Panc1 (cell line): Measurements from ENCODE around the gene PDCD11. TPM values are rescaled to one million over a fixed set of nuclear protein-coding genes. Genes with fewer than 3 reads are reported as not detected.

Experiments
- ATAC-seq: fragments of 200-7000 bp; cut with Tn5 transposase; 2 replicates; pipeline ENCODE4 v1.9.1; 2020; ENCODE audit warnings: mild to moderate bottlenecking, moderate library complexity
- BruUV-seq: library from RNA; stranded (reverse); fragments of 400-500 nt; replicated peaks from 2 replicates; lab custom pipeline; 2021; lab: Mats Ljungman, UMichigan
- CTCF ChIA-PET: fragments of 300-600 bp; sonication (Branson Sonifier 250); formaldehyde crosslinking; loops from one replicate; lab custom pipeline; 2022; ENCODE audit warnings: antibody characterized with exemption; lab: Charles Lee
- POLR2A ChIA-PET: fragments of 300-600 bp; sonication (Branson Sonifier 250); formaldehyde crosslinking; loops from one replicate; lab custom pipeline; 2022; ENCODE audit warnings: antibody characterized with exemption; lab: Charles Lee
- DNase-seq: peaks from one replicate; pipeline ENCODE4 v3.0.0-alpha.2; 2010; ENCODE audit warnings: low read depth, low spot score
- H3K27ac ChIP-seq: 2 replicates; pipeline ENCODE4 v1.5.1; 2011; ENCODE audit warnings: mild to moderate bottlenecking, low read length, inconsistent platforms
- H3K27me3 ChIP-seq: fragments of 200-500 bp; sonication (Bioruptor generic); 2 replicates; pipeline ENCODE4 v1.6.0; 2014; ENCODE audit warnings: low read length, inconsistent platforms; ENCODE audit not compliant: control insufficient read depth, insufficient read depth
- H3K36me3 ChIP-seq: fragments of 200-500 bp; sonication (Bioruptor generic); 2 replicates; pipeline ENCODE4 v1.5.1; 2014; ENCODE audit warnings: inconsistent platforms, mild to moderate bottlenecking, low read length, moderate library complexity; ENCODE audit not compliant: control insufficient read depth, insufficient read depth
- H3K4me1 ChIP-seq: 2 replicates; pipeline ENCODE4 v1.5.1; 2011; ENCODE audit warnings: inconsistent platforms, mild to moderate bottlenecking, low read length, moderate library complexity; ENCODE audit not compliant: control insufficient read depth, insufficient read depth
- H3K4me3 ChIP-seq, 2 experiments: 2 replicates each; pipeline ENCODE4 v1.5.1; 2011 to 2012; ENCODE audit warnings: low read depth in 2 of 2, low read length in 2 of 2, mild to moderate bottlenecking in 2 of 2, inconsistent platforms in 1 of 2, moderate library complexity in 1 of 2
- H3K9me3 ChIP-seq: fragments of 200-500 bp; sonication (Bioruptor generic); 2 replicates; pipeline ENCODE4 v1.5.1; 2014; ENCODE audit warnings: low read depth, mild to moderate bottlenecking, inconsistent platforms, low read length, moderate library complexity; ENCODE audit not compliant: control insufficient read depth, insufficient read depth
- CTCF ChIP-seq: fragments of 450-650 bp; IDR thresholded peaks from 2 replicates; pipeline ENCODE4 v1.5.1; 2017; ENCODE audit warnings: mild to moderate bottlenecking
- POLR2AphosphoS5 ChIP-seq: IDR thresholded peaks from 2 replicates; pipeline ENCODE4 v1.6.1; 2012; ENCODE audit warnings: mild to moderate bottlenecking, low read depth, low read length, moderate library complexity
- REST ChIP-seq, 2 experiments: IDR thresholded peaks; 2 replicates each; pipeline ENCODE4 v1.6.1; 2011 to 2012; ENCODE audit warnings: low read depth in 2 of 2, control low read depth in 1 of 2, low read length in 1 of 2, mild to moderate bottlenecking in 1 of 2, moderate library complexity in 1 of 2; ENCODE audit not compliant: insufficient read depth in 1 of 2
- SIN3A ChIP-seq: IDR thresholded peaks from 2 replicates; pipeline ENCODE4 v1.6.1; 2012; ENCODE audit warnings: low read depth, mild to moderate bottlenecking, low read length, moderate library complexity, borderline replicate concordance; ENCODE audit not compliant: insufficient read depth
- TCF7L2 ChIP-seq: IDR thresholded peaks from 2 replicates; pipeline ENCODE4 v1.6.1; 2011; ENCODE audit warnings: mild to moderate bottlenecking, low read depth, low read length, inconsistent platforms
- in situ Hi-C: cut with HindIII; loops from 2 replicates; pipeline ENCODE4 v1.10.0; 2016; ENCODE audit warnings: low sequenced_read_pairs, low pct_unique_long_range_greater_than_20kb
- intact Hi-C: fragments of 100-400 bp; cut with micrococcal nuclease; formaldehyde crosslinking; loops from one replicate; pipeline ENCODE4 v1.10.0; 2022; ENCODE audit not compliant: unreplicated experiment
- total RNA-seq: library from RNA; stranded (reverse); gene quantifications from one replicate; pipeline ENCODE4 v1.2.1, GENCODE V29; 2021; ENCODE audit not compliant: unreplicated experiment

The PDCD11 gene
- total RNA-seq, 1 experiment from 2014 or later = 92.8 TPM

- no peak for DNase-seq
- H3K4me1 ChIP-seq = no peaks in the 10 kb centered on the region
- no peak for TF ChIP-seq CTCF
- TF ChIP-seq POLR2AphosphoS5 = no peak
- TF ChIP-seq TCF7L2 = no peak
- no peak for TF ChIP-seq SIN3A
- TF ChIP-seq REST (IDR thresholded peaks at IDR 0.05; ENCODE audit: insufficient read depth in 1 of 2, low read depth in 2 of 2, low read length in 1 of 2) = no peak
- ChIA-PET CTCF (no interaction called here), POLR2A (no interaction called here)
- H3K27me3 ChIP-seq = no peaks in the 10 kb centered on the region
- no TSS peak for BruUV-seq
- ATAC-seq = no peak
- intact Hi-C loops (no loop called here), in situ Hi-C loops (no loop called here)
- H3K27ac ChIP-seq = no peak overlapping the region
- H3K4me3 ChIP-seq = no peak overlapping the region
- H3K36me3 ChIP-seq = peaks cover 46% of the 10 kb centered on the region
- no peaks in the 10 kb centered on the region for H3K9me3 ChIP-seq
Observed at GRCh38 chr10:103431902-103432301, 35.5 kb downstream of the PDCD11 start.

- Histone ChIP-seq H3K4me3 (no peak overlapping the region), H3K36me3 (peaks cover 34% of the 10 kb centered on the region), H3K9me3 (no peaks in the 10 kb centered on the region), H3K4me1 (no peaks in the 10 kb centered on the region), H3K27me3 (no peaks in the 10 kb centered on the region), H3K27ac (no peak overlapping the region)
- in situ Hi-C loops = no loop called here
- ChIA-PET CTCF (no interaction called here), POLR2A (no interaction called here)
- BruUV-seq = no TSS peak
- ATAC-seq = no peak
- TF ChIP-seq POLR2AphosphoS5 = no peak
- TF ChIP-seq CTCF = no peak
- no peak for TF ChIP-seq TCF7L2
- no peak for TF ChIP-seq SIN3A
- TF ChIP-seq REST (IDR thresholded peaks at IDR 0.05; ENCODE audit: insufficient read depth in 1 of 2, low read depth in 2 of 2, low read length in 1 of 2) = no peak
- DNase-seq = no peak
- intact Hi-C loops = no loop called here
Observed at GRCh38 chr10:103433858-103434257, 37.4 kb downstream of the PDCD11 start.
